GM21737 (cell line): ENCODE results near the gene ADCY2.

ENCODE experiments used
- ATAC-seq: cut with Tn5 transposase; IDR thresholded peaks from one replicate; pipeline ENCODE4 v1.9.1; 2021; ENCODE audit warnings: mild to moderate bottlenecking, moderate library complexity; ENCODE audit not compliant: unreplicated experiment

Gene ADCY2

DNA sequence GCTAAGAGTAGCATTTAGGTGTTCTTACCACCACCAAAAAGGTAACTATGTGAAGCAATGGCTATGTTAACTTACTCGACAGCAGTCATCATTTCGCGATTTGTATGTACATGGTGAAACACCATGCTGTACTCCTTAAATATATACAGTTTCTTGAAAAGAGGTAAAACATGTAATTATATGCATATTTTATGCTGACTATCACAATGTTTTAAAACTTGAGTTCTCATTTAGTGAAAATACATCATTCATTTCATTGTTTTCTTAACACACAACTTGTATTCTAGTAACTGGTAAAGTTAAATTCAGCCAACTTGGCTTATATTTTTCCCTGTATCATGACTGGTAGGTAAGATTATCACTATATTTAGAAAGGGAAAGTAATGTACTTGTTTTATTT lies 189.9 kb downstream of the ADCY2 start:
- no peak for ATAC-seq

DNA sequence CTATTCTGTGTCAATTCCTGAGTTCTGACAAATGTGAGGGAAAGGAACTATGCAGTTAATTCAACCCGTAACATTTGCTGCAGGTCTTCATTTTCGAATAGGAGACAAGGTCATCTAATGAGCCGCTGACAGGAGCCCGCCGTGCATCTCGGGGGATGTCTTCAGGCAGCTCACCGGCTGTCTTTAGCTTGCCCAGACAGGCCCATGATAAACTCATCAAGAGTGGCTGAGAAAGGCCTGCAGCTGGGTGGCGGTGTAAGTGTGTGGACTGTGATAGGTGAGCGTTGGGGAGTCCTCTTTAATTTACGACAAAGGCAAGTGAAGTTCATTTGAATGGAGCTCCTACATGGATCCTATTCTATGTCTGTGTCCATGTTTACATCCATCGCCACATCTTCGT lies 190.5 kb downstream of the ADCY2 start:
- no peak for ATAC-seq

- no peak for ATAC-seq
Measured at GRCh38 chr5:7589800-7590199, 193.9 kb downstream of the ADCY2 start.

DNA sequence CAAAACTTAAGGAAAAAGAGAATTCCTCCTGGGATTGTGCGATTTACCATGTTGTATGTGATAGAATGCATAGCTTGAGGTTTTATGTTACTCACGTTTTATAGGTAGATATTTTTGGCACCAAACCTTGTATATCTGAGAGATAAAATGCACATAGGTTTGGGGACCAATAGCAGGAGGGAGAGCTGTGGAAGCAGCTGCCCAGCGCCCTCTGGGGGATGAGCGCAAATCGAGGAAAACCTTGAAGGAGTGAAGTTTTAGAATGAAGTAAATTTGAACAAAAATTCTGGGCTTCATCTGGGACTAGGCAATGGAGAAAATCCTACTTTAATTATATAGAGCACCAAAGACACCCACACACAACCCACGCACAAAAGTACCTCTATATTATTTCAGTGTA lies 197.0 kb downstream of the ADCY2 start:
- ATAC-seq, result no peak

- no peak for ATAC-seq
Measured at GRCh38 chr5:7597059-7597642, 201.2 kb downstream of the ADCY2 start.

DNA sequence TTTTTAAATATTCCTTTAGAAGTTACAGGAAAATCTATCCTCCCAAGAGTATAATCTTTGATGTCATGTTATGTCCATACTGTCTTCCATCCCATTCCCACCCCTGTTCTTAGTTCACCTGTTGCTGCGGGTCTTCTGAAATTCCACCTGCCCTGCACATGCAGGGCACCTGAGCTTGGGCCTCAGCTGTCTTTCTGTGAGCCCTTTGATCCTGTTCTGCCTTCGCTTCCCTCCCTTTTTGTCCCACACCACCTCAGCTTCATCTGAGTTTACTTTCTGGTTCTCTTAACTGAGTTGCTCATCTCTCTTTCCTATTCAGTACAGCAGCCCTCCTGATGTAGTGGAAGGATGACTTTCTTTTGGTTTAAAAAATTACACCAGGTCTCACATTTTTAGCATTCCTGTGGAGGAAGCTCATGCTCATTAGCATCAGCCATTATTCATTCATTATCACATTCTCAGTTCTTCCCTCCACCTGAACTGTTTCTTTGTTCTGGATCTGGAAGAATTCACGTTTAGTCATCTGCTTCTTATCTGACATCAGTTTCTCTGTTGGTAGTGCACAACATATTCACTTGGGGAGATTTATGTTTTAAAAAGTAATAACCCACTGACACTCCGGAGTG lies 211.0 kb downstream of the ADCY2 start:
- ATAC-seq, result no peak

DNA sequence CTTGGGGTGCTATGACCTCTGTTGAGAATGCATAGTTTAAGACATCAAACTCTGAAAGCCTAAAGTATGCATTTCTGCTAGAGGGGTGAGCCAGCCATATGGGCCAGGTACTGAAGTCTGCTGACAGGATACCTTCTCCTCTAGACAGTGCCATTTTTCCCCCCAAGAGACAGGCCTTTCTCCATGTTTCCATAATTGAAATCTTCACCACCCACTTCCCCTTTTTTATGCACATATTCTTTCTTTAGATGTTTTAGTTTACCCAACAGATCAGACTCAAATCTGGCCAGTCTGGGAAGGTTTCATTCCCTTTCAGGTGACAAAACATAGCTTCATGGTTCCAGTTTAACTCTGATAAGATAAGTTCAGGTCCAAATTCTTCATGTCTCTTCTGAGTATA lies 212.8 kb downstream of the ADCY2 start:
- ATAC-seq, result no peak

GRCh38 chr5:7609726-7610125 lies 213.8 kb downstream of the ADCY2 start:
- ATAC-seq, result no peak

DNA sequence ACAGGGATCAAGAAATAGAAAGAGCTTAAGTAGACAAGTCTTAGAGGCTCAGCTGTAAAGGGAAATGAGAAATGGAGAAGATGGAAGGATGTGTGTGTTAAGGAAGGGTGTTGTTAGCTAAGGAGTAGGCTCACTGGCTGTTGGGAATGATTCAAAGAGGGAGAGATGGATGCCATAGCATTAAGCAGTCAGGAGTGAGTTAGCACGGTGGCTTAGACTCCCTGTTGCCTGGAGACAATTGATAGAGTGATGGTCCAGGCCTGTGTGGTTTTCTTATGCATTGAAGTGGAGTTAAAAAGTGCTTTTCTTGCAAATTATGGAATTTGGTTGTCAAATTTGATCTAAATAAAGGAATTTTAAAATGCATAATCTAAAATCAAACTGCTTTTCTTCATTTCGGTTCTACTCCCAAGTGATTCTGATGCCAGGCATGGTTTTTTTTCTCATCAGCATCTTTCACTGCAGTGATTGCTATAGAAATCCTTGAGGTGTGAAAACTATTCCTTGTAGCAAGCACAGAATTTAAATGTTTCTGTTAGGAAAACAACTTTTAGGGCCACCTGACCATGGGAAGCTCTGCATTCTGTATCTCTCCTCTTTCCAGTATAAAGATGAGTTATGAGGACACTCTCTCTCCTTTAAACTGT lies 214.7 kb downstream of the ADCY2 start:
- ATAC-seq, result no peak

- no peak for ATAC-seq
Measured at GRCh38 chr5:7611518-7611917, 215.6 kb downstream of the ADCY2 start.

DNA sequence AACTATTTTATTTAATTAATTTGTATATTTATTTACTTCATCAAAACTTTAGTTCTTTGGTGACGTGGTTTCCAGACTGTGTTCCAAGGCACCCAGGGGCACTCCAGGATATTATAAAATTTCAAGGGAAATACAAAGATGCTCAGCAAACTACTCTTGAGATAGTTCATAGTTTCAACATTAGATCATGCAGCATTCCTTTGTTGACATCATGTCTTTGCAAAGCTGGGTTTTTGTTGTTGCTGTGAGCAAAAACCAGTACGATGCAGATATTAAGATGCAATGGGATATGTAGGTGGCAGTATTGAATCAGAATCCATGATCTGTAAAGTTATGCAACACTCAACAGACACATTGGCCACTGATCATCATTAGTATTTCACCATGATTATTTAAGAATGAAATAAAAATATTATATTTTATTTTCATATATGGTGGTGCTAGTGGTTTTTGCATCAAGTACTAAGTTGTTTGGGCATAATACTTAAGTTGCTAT lies 219.7 kb downstream of the ADCY2 start:
- ATAC-seq, result no peak

DNA sequence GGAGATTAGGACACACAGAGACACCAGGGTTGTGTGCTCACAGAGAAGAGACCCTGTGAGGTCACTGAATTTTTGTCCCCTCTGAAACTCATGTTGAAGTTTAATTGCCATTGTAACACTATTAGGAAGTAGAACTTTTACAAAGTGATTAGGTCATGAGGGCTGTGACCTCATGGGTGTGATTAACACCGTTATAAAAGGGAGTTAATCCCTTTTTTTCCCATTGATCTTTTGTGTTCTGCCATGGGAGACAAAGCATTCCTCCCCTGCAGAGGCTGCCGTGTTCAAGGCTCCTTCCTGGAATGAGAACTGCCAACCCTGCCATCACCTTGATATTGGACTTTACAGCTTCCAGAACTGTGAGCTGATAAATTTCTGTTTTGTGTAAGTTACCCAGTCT lies 221.0 kb downstream of the ADCY2 start:
- ATAC-seq, result no peak

DNA sequence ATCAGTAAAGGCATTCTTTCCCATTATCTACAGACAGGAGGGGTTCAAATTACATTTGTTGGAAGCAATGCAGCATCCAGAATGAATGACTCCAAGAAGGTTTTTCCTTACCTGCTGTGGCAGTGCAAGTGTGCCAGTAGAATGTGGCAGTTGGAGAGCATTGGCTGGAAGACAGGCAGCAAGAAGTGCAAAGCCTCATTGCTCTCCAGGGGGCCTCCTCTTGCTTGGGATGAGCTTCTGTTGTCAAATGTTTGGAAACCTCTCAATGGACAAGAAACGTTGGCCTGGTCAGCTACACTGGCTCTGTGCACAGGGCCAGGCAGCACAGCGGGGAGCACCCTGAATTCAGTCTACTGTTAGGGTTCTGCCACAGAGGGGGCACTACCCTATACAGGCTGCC lies 226.6 kb downstream of the ADCY2 start:
- no peak for ATAC-seq

GRCh38 chr5:7625740-7626139 lies 229.8 kb downstream of the ADCY2 start:
- ATAC-seq, result no peak

GRCh38 chr5:7628248-7628647 lies 232.3 kb downstream of the ADCY2 start:
- no peak for ATAC-seq

DNA sequence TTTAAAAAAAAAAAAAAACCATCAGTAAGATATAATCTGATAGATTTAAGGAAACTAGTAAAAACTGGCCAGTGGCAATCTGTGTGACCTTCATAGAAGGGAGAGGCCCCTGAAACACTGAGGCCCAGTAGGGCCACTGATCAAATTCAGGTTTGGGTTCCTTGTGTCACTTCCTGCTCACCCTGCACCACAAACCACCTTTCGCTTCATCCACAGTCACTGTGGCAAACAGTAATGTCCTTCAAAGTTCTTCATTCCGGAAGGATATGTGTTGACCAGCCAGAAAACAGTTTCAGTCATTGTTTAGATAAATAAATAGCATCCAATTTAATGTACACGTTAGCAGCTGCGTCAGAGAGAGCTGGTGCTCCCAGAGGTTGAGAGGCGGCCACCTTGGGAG lies 232.9 kb downstream of the ADCY2 start:
- ATAC-seq, result no peak

DNA sequence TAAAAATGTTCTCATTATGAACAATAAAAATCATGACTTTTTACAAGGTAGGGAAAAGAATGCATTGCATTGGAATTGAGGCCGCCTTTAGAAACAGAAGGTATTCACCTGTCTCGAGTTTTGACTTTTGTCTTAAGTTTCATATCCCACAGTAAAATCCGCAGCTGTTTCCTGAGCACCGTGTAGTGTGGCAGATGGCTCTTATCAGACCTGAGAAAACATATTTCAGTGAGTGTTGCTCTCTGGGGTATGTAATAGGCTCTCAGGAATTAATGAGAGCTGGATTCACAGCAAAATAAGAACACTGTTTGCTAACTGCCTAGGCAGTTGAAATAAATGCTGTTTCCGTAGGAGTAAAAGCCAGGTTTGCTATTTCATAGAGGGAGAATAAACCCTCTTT lies 233.6 kb downstream of the ADCY2 start:
- no peak for ATAC-seq

GRCh38 chr5:7634837-7635236 lies 238.9 kb downstream of the ADCY2 start:
- ATAC-seq, result no peak

GRCh38 chr5:7638456-7638855 lies 242.5 kb downstream of the ADCY2 start:
- no peak for ATAC-seq

- ATAC-seq, result no peak
Measured at GRCh38 chr5:7642029-7642428, 246.1 kb downstream of the ADCY2 start.

GRCh38 chr5:7644723-7645122 lies 248.8 kb downstream of the ADCY2 start:
- no peak for ATAC-seq

DNA sequence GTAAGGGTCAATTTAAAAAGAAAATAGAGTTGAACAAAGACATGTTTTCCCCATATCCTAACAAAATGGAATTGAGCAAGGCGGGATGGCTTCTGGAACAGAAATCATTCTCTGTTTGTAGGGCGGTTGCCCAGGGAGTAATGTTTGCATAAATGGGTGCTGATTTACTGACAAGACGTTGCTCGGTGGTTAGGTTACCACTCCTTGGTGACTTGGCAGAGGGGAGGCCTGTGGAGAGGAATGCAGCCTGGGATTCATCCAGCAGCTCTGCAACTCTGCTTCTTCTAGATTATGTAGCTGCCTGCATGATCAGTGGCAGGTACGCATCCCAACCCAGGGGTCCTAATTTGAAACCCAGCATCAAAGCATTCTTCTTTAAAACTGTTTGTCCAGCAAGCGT lies 254.8 kb downstream of the ADCY2 start:
- ATAC-seq, result no peak
